ENCODE data around the gene HVCN1. TPM values are rescaled to one million over a fixed set of nuclear protein-coding genes. Genes with fewer than 3 reads are reported as not detected.
"Not testable (repeated sequence)": the region's sequence is repeated elsewhere in the genome, so short reads cannot be mapped to it uniquely, and the experiment has no call there.

The HVCN1 gene
- total RNA-seq, 1 donor from 2014 or later: 5.0 TPM

DNA sequence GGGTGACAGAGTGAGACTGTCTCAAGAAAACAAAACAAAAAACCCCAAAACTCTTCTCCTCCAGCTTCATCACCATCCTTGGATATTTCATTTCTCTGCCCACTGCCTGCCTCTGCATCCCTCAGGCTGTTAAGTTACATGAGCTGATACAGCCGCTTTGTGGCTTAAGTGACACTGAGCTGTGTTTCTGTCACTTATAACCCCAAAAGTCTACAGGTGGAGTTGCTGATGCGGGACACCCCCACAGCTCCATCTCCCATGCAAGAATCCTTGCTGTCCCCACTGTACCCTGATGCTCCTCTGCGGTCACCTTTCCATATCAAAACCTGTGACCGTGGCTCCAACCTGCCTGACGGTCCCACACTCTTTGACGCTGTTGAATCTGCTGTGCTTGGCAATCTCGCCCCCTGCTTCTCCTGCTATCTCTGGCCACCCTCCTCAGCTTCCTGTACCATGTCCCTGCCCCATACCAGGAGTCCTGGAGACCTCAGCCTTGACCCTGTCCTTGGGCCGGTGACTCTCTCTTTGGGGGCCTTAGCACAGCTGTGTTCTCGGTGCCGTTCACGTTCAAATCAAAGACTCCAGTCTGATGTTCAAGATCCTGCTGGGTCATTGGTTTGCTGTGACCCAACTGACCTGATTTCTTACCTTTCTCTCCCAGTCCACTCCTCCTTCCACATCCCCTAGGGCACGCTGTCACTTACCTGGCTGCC lies 20.3 kb downstream of the HVCN1 start:
- DNase-seq (ENCODE audit: low read depth in 2 of 2): no peak

DNA sequence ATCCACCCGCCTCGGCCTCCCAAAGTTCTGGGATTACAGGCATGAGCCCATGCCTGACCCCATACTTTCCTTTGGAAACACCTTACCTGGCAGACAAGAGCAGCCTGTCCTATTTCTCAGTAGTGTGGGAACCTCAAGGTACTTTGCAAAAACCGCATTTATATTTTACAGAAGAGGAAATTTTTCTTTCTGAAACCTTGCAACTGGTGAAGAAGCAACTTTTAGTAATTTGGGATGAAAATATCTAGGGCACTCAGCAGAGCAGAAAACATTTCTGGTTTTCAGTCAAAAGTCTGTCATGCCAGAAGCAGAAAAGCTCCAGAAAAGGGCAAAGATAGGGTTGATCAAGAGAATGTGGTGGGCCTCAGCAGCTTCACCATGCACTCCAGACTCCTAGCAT lies 21.2 kb downstream of the HVCN1 start:
- no peak for DNase-seq (ENCODE audit: low read depth in 2 of 2)

DNA sequence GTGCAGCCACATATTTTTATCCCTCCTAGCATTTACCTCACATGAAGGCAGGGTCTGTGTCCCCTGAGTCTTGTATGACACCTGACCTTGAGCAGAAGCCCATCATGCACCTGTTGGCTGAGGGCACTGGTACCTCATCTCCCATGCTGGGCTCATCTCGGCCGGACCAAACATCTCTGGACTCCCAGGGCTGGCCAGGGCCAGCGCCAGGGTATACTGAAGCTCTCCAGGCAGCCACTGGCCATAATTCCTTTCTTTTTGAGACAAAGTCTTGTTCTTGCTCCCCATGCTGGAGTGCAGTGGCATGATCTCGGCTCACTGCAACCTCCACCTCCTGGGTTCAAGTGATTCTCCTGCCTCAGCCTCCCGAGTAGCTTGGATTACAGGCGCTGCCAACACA lies 22.0 kb downstream of the HVCN1 start:
- no peak for DNase-seq (ENCODE audit: low read depth in 2 of 2)

DNA sequence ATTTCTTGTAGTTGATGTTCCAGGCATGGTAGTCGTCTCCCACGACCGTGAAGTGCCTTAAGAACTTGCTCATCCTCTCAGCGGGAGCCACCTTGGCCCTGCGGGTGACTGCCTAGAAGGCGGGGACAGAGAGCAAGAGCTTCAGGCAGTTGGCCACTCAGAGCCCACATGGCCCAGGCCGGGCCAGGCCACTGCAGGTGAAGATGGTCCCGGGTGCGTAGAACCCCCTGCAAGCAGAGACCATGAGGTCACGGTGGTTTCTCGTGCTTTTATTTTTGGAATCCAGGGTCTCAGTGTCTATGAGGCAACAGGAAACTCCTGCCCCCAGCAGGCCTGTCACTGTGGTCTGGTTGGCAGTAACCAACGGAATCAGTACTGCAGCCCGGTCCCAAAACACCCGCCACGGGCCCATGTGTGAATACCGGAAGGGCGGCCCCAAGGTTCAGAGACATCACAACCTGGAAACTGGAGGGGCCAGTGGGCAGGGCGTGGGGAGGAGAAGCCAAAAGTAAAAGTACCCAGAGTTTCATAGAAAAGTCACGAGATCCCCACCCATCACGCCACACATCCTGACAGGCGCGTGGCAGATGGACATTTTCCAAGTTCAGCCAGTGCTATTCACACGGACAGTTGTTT lies 27.5 kb downstream of the HVCN1 start:
- DNase-seq (ENCODE audit: low read depth in 2 of 2): peak in 1 of 2 donors; percentile 78

DNA sequence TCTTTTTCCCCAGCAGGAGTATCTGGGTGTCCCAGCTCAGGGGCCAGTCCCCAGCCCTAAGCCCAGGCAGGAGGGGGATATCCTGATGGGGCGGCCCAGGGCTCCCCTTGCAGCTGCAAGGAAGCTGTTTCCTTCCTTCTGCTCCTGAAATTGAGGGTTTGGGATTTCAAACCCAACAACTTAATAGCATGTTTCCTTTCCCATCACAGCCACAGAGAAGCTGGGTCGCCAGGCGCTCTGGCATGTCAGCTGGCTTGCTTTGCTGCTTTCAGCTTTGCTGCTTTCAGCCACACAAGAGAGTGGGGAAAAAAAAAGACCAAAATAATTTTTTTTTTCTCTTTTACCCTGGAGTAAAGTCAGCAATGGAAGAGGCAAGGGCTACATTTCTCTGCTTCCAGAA lies 30.0 kb downstream of the HVCN1 start:
- DNase-seq (ENCODE audit: low read depth in 2 of 2): no peak

DNA sequence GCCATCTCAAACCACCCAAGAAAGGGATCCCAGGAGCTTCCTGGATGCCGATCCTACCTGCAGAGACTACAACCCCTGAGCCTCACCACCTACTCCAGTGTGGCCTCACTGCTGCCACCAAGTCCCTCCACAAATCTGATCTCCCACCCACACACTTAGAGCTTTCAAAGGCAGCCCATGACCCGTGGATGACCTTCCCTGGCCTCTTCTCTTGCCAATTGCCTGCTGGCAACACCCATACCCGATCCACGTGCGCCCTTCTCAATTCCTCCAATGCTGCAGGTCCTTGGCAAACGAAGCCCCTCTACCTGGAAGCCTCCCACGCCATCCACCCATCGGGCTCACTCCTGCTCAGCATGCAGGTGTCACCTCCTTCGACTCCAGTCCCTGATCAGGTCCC lies 30.7 kb downstream of the HVCN1 start:
- DNase-seq (ENCODE audit: low read depth in 2 of 2): no peak

DNA sequence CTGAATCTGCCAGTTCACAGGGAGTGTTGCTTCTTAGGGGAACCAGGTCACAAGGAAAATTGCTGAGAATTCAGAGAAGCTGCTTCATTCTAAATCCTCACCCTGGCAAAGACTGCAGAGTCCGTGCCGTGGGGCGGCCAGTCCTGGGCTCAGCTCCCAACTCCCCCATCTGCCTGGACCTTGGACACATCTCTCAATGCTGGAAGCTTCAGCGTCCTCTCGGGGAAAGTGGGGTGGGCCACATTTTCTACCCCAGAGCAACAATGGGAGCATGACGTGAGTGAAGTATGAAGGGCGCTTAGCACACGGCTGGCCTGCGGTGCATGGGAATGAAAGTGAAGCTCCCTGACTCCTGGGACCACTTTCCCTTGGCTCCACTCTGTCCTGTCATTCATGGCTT lies 31.2 kb downstream of the HVCN1 start:
- DNase-seq (ENCODE audit: low read depth in 2 of 2): no peak

DNA sequence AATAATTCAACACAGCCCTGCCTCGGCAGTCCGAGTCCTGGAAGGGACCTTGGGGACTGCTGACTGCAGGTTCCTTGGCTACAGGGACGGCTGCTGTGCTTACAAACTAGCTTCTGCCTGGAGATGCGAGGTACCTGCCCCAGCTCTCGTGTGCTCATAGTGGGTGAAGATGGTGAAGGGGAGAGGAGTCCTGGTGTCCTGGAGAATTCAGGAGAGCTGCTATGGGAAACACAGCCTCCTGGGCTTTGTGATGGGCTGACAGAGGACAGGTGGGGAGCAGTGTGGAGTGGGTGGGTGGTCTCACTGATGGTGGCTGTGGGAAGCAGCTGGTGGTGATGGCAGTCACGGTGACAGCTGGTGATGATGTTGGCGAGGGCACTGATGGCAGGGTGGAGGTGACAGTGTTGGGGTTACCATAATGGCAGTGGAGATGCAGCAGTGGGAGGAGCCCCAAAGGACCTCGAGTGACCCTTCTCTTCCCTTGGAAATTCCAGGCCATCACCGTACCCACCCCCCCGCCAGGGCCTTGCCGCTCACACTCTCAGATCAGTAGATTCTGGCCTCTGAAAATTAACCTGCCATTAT lies 32.8 kb downstream of the HVCN1 start:
- DNase-seq (ENCODE audit: low read depth in 2 of 2): no peak

DNA sequence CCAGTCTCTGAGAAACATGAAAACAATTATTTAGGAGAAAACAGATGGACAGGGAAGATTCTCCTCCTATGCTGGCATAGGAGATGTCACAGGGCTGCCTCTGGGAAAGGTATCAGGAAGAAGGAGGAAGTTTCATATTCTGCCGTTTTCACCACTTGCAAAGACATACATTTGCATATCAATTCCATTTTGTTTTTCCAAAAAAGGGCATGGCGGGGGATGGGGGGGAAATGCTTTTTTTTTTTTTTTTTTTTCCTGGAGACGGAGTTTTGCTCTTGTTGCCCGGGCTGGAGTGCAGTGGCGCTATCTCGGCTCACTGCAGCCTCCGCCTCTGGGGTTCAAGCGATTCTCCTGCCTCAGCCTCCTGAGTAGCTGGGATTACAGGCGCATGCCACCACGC lies 34.7 kb downstream of the HVCN1 start:
- DNase-seq (ENCODE audit: low read depth in 2 of 2): not testable (repeated sequence)

DNA sequence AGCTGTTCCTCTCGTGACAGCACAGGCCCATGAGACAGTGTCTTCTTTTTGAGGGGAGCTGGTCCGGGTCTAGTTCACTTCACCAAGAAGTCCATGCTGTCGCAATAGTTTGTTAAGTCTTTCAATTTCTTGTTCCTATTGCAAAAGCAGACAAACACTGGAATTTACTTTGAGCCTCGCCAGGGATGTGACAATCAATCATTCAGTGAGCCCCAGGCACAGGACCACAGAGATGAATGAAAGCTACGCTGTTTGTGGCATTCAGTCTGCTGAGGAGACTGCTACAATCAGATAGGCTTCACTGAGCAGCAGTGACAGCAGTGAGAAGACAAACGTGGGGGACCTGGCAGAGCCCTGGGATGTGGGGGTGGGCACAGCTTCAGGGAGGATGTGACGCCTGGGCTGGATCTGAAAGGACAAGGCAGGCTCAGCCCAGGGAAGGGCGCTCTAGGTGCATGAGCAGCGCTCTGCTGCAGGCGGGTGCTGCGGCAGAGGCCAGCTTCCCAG lies 39.5 kb downstream of the HVCN1 start:
- DNase-seq (ENCODE audit: low read depth in 2 of 2): no peak

DNA sequence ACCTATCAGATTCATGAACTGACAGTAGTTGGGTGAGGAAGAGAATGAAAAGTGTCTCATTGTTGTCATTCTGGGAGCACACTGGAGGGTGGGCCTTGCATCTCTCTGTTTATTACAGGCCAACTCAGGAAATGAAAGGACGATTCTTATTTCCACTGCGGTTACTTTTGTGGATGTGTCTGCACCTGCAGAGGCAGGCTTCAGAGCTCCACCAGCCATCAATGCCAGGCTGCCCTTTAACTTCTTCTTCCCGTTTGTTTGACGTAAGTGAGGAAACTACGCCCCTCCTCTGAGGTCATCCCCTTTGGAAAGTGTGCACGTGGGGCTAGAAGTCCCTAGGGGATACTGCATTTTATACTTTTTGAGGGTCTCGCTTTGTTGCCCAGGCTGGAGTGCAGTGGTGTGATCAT lies 41.3 kb downstream of the HVCN1 start:
- DNase-seq (ENCODE audit: low read depth in 2 of 2): peak; percentile 12 to 13

DNA sequence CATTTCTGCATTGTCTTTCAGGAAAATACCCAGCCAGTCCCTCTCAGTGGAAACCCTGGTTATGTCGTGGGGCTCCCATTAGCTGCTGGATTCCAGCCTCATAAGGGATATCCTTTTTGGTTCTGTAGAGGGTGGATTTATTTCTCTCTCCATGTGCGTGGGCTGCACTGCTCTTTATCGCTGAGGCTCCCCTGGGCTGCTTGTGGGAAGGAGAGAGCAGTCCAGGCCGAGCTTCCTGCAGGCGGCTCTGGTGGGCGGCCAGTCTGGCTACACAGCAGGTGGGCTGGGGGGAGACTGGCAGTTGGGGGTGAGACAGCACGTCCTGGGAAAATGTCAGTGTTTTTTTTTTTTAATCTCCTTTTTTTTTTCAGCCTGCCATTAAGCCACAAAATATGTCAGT lies 47.4 kb downstream of the HVCN1 start:
- no peak for DNase-seq (ENCODE audit: low read depth in 2 of 2)

DNA sequence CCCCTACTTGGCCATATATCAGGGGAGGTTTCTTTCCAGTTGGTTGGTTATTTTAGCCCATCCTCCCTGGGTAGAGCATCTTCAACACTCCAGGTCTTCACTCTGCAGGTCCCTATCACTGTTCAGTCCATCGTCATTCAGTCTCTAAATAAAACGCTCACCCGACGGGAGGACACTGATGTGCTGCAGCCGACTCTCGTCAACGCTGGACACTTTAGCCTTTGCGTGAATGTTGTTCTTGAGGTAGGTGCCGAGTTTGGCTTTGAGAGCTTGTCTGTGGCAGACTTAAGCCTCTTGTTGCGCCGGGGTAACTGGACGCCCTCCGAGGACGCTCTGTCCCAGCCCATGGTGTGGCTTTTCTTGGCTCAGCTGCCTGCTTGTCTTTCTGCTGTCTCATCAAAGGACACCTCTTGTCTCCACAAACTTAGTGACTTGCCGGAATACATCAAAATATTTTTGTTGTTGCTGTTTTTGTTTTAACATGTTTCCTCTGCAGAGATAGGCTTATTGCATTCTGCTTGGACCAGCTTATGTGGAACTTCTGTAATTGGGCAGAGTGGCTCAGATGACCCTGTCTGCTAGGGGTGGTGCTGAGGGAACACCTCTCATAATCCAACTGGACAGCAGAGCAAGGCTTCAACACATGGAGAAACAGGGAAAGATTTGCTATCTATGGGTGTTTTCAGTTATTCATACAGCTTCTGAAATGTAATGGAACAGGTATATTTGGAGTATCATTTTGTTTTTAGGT lies 48.5 kb downstream of the HVCN1 start:
- DNase-seq (ENCODE audit: low read depth in 2 of 2): no peak

DNA sequence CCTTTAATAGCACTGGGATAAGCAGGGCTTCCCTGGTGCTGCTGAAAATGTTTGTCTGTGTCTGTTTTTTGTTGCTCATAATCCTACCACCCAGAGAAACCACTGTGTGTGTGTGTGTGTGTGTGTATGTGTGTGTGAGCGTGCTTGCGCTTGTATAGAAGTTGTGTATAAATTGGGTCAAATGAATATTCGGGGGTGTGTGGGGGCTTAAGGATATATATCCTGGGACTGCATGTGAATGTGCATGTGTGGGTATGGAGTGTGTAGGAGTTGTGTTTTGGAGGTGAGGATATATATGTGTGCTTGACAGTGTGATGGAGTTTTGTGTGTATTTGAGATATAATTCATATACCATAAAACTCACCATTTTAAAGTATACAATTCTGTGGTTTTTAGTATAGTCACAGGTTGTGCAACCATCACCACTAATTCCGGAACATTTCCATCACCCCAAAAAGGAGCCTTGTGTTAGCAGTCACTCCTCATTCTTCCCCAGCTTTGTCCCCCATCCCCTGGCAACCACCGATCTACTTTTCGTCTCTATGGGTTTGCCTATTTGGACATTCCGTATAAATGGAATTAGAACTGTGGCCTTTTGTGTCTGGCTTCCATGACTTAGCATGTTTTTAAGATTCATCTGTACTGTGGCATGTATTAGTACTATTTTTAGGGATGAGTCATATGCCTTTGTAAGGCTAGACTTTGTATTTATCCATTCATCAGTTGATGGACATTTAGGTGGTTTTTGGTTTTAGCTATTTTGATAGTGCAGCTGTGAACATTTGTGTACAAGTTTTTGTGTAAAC lies 49.4 kb downstream of the HVCN1 start:
- peak; percentile 31 to 68 for DNase-seq (ENCODE audit: low read depth in 2 of 2)

DNA sequence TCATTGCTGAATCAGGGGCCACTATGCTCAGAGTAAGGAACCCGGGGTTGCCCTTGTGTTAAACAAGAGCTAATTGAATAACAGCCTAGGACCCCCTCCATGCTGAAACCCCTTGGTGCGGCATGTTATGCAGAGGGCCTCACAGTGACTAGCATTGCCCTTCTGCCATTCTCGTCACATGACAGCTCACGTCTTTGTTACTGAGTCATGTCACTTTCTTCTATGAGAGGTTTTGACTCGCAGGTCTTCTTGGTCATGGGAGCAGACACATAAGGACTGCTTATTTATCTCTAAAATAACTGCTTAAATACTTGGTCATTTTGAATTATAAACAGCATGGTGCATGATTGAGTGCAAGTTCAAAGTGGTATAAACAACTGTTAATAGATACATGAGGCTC lies 50.1 kb downstream of the HVCN1 start:
- DNase-seq (ENCODE audit: low read depth in 2 of 2): no peak

DNA sequence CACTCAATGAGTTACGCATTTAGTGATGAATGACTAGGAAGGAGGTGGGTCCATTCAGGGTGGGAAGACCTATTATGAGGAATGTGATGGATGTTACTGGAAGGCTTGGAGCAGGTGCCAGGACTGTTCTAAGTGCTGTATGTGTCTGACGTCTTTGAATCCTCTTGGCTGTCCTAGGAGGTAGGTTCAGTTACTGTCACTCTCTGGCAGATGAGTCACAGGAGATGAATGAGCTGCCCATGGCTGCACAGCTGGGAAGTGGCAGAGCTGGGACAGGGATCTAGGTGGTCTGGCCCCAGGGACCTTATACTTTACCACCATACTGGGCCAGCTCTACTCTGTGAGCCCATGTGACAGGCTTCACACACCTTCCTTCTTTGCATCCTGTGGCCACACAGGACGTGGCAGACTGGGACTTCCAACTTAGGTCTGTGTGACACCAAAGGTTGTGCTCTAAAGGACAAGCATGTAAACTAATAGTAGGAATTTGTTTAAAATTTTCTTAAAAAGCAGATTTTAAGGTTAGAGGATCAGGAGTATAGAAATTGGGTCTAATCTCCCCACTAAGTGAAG lies 51.0 kb downstream of the HVCN1 start:
- DNase-seq (ENCODE audit: low read depth in 2 of 2): no peak

DNA sequence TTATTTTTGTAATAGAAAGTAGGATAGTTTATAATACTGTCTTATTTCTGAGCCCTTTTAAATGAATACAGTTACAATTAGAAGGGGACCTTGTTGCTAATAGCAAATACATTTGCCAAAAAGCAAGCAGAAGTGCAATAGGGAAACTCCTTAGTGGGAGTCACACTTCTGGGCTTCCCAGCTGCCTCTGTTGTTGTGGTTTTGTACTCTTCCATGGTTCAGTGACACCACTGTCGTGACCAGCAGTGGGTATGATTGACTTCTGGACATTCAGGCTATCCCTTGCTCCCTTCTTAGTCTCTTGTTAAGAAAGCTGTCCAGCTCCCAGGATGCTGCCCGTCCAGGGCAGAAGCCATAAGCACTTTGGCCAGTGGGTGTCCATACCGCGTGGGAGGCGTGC lies 52.4 kb downstream of the HVCN1 start:
- DNase-seq (ENCODE audit: low read depth in 2 of 2): no peak

DNA sequence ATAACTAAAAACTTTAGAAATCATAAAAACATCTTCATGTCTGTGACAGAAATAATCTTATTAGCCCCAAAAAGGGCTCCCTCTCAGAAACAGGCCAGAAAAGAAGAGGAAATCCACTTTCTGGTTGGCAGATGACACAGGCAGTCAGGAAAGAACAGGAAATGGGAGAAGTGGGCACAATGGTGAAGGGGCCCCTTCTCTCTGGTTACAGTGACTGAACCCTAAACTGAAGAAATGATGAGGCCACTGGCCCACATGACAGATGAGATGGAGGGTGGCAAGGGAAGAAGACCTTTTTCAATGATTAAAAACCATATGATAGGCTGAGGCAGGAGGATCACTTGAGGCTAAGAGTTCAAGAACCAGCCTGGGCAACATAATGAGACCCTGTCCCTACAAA lies 53.9 kb downstream of the HVCN1 start:
- no peak for DNase-seq (ENCODE audit: low read depth in 2 of 2)

DNA sequence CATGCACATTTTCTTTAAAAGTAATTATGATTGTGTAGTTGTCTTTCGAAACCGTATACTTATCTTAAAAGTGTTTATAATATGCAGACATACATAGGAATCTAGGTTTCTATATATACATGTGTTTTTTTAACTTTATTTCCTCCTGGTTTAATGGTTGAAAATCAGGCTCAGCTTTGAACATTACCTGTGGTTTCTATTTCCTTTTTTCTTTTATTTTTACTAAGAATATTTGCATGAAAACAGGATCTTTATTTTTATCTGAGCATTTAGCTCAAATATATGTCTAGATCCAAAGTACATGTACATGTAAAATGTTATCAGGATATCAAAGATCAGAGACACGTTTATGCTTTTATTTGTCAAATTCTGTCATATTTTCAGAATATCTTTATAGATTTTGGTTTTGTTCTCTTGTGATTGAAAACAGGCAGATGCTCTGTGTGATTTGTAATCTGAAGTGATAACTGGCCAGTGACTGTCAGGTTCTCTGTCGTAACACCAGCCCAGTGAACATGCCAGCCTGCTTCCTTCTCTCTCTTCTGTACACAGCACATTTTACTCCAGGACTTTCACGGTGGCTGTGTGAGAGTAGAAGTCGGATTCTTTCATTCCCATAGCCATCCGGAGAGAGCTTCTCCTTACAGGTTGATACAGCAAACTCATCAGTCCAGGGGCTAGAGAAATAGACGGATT lies 61.3 kb downstream of the HVCN1 start:
- DNase-seq (ENCODE audit: low read depth in 2 of 2): no peak

DNA sequence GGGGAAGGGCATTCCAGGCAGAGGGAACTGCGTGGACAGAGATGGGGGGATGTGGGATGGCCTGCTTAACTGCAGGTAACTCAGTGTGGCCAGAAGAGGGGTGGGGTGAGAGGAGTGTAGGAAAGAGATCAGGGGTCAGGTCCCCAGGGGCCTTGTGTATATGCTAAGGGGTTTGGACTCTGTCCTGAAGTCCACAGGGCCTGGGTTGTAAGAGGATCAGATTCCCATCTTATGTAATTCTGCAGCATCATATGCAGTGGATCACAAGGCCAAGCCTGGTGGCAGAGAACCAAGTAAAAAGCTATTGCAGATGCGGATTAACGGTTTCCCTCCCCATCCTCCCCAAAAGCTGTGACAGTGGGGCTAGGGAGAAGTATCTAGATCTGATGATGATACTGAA lies 66.3 kb downstream of the HVCN1 start:
- no peak for DNase-seq (ENCODE audit: low read depth in 2 of 2)
